ENCODE results near the gene ISM1. TPM values are rescaled to one million over a fixed set of nuclear protein-coding genes. Genes with fewer than 3 reads are reported as not detected.

Gene ISM1
- 2.8 TPM for total RNA-seq

GRCh38 chr20:13220904-13221297, at the start of gene ISM1:
Gene ISM1 (plus strand): TSS chr20:13221274. CDS start chr20:13221777, 503 bp downstream.

Other genes with a start within 250 kb of the ISM1 start
- 3.5 TPM for gene SPTLC3, start 212.3 kb upstream of the ISM1 start, total RNA-seq